Measurements from ENCODE around the gene PPP5C.
A peak's percentile ranks its signal among the peaks of the same experiment; 100 is the strongest.

Gene PPP5C

GRCh38 chr19:46351241-46352041 lies 4.6 kb downstream of the PPP5C start:
- TF ChIP-seq, protein P1, sequence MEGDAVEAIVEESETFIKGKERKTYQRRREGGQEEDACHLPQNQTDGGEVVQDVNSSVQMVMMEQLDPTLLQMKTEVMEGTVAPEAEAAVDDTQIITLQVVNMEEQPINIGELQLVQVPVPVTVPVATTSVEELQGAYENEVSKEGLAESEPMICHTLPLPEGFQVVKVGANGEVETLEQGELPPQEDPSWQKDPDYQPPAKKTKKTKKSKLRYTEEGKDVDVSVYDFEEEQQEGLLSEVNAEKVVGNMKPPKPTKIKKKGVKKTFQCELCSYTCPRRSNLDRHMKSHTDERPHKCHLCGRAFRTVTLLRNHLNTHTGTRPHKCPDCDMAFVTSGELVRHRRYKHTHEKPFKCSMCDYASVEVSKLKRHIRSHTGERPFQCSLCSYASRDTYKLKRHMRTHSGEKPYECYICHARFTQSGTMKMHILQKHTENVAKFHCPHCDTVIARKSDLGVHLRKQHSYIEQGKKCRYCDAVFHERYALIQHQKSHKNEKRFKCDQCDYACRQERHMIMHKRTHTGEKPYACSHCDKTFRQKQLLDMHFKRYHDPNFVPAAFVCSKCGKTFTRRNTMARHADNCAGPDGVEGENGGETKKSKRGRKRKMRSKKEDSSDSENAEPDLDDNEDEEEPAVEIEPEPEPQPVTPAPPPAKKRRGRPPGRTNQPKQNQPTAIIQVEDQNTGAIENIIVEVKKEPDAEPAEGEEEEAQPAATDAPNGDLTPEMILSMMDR (IDR thresholded peaks at IDR 0.05; ENCODE audit: poor library complexity, severe bottlenecking) = no peak
- peak; percentile 51 for ATAC-seq (ENCODE audit: low read depth)
- Histone ChIP-seq H3K4me1 (ENCODE audit: insufficient read depth, poor library complexity, severe bottlenecking) (peaks cover 31% of the 10 kb centered on the region), H3K9me3 (ENCODE audit: severe bottlenecking) (no peaks in the 10 kb centered on the region), H3K27ac (ENCODE audit: poor library complexity, severe bottlenecking) (peak overlapping the region; percentile 95), H3K4me3 (ENCODE audit: severe bottlenecking) (no peak overlapping the region), H3K36me3 (ENCODE audit: low read depth) (peaks cover 52% of the 10 kb centered on the region), H3K27me3 (ENCODE audit: insufficient read depth, poor library complexity, severe bottlenecking) (no peaks in the 10 kb centered on the region)
- DNase-seq (ENCODE audit: low spot score) = peak; percentile 85

DNA sequence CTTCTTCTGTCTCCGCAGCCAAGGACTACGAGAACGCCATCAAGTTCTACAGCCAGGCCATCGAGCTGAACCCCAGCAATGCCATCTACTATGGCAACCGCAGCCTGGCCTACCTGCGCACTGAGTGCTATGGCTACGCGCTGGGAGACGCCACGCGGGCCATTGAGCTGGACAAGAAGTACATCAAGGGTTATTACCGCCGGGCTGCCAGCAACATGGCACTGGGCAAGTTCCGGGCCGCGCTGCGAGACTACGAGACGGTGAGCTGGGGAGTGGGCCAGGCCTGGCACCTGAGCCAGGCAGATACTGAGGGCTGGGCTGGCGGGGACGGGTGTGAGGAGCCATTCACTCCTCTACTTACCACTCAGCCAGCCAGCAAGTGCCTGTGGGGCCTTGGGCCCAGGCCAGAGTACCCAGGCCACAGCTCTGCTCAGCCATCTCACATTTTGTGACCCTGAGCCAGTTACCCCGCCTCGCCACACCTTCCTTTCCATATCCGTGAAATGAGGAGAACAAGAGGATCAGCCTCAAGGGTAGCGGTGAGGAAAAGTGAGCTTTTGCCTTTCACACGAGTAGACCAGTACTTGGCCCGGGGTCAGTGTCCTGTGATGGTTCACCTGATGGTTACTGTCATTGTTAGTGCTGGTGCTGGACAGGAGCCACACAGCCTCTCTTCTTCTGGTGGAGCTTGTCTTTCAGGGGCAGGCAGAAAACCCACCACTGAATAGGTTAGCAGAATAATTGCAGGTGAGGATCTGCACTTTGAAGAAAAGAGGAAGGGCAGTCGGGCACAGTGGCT lies 7.0 kb downstream of the PPP5C start:
- TF ChIP-seq, protein P1 (IDR thresholded peaks at IDR 0.05; ENCODE audit: poor library complexity, severe bottlenecking) = no peak
- peaks cover 24% of the 10 kb centered on the region for H3K4me1 ChIP-seq (ENCODE audit: insufficient read depth, poor library complexity, severe bottlenecking)
- H3K4me3 ChIP-seq (ENCODE audit: severe bottlenecking) = no peak overlapping the region
- DNase-seq (ENCODE audit: low spot score) = no peak
- H3K9me3 ChIP-seq (ENCODE audit: severe bottlenecking) = no peaks in the 10 kb centered on the region
- H3K27me3 ChIP-seq (ENCODE audit: insufficient read depth, poor library complexity, severe bottlenecking) = no peaks in the 10 kb centered on the region
- no peak overlapping the region for H3K27ac ChIP-seq (ENCODE audit: poor library complexity, severe bottlenecking)
- H3K36me3 ChIP-seq (ENCODE audit: low read depth) = peaks cover 70% of the 10 kb centered on the region
- no peak for ATAC-seq (ENCODE audit: low read depth)

DNA sequence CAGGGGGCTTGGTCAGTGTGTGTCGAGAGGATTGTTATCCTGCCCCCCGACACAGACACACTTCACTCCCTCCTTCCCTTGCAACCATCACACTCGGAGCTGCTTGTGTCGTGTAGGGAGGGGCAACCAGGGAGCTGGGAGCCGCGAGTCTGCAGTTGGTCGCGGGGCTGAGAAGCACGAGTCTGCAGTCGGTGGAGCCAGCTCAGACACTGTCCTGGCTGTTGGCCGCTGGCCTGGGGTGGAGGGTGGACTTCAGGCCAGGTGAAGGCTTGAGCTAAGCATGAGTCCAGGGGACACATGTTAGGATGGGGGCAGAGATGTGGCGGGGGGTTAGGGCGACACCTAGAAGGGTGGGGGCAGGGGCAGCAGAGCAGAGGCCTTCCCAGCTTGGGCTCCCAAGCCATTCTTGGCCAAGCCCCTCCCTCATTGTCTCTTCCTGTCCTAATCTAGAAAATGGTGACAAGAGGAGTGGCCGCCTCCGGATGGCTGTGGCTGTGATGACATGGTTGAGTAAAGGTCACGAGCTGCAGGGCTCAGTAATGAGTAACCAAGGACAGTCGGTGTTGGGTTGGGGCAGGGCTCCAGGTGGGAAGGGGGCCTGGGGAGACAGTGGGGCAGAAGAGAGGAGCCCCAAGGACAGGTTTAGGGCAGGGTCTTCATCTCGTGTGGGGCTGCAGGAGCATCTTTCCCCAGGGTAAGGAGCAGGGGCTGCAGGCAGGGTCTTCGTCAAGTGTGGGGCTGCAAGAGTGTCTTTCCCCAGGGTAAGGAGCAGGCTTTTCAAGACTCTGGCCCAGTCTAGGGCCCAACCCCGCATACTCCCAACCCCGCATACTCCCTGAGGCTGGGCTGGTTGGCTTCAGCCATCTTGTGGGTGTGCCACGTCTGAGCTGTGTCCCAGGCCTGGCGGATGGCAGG lies 8.6 kb downstream of the PPP5C start:
- H3K4me1 ChIP-seq (ENCODE audit: insufficient read depth, poor library complexity, severe bottlenecking) = peaks cover 16% of the 10 kb centered on the region
- peaks cover 85% of the 10 kb centered on the region for H3K36me3 ChIP-seq (ENCODE audit: low read depth)
- TF ChIP-seq, protein P1 (IDR thresholded peaks at IDR 0.05; ENCODE audit: poor library complexity, severe bottlenecking) = no peak
- DNase-seq (ENCODE audit: low spot score) (no peak), ATAC-seq (ENCODE audit: low read depth) (no peak)
- no peak overlapping the region for H3K4me3 ChIP-seq (ENCODE audit: severe bottlenecking)
- H3K27ac ChIP-seq (ENCODE audit: poor library complexity, severe bottlenecking) = no peak overlapping the region
- H3K27me3 ChIP-seq (ENCODE audit: insufficient read depth, poor library complexity, severe bottlenecking) = no peaks in the 10 kb centered on the region
- H3K9me3 ChIP-seq (ENCODE audit: severe bottlenecking) = no peaks in the 10 kb centered on the region

DNA sequence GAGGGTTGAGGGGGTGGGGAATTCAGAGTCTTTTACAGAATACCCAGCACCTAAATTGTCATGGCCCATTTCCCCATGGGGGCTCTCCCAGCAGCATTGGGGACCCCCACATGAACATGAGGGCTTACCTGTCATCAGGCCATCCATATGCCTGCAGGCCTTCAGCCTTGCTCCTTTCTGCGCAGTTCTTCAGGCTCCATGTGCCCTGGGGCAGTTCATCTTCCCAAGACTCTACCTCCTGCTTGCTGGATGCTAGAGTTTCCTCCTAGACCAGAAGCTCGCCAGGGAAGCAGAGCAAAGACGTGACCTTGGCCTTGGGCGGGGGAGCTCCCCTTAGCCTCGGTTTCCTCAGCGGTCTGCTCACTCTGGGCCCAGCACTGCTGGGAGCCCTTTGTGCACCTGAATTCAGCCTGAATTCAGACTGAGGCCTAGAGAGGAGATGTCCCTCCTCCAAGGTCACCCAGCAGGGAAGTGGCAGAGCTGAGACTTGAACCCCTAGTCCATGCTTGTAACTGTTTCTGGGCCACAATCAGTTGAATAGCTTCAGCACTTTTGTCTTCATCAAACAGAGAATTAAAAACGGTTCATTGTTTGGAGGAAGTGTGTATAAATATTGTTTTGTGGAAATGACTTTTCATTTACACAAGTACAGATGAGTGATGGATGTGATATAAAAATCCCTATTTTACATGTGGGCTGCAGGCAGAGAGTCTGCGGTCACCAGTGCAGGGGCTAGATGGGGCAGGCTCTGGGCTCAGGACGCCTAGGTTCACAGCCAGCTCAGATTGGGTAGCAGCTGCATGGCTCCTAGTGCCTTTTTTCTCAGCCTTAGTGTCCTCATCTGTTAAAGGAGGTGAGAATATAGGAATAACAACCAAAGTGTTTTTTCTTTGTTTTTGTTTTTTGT lies 9.5 kb downstream of the PPP5C start:
- no peaks in the 10 kb centered on the region for H3K9me3 ChIP-seq (ENCODE audit: severe bottlenecking)
- no peak overlapping the region for H3K4me3 ChIP-seq (ENCODE audit: severe bottlenecking)
- TF ChIP-seq, protein P1 (IDR thresholded peaks at IDR 0.05; ENCODE audit: poor library complexity, severe bottlenecking) = no peak
- no peak for ATAC-seq (ENCODE audit: low read depth)
- H3K27ac ChIP-seq (ENCODE audit: poor library complexity, severe bottlenecking) = no peak overlapping the region
- H3K36me3 ChIP-seq (ENCODE audit: low read depth) = peaks cover 86% of the 10 kb centered on the region
- no peaks in the 10 kb centered on the region for H3K27me3 ChIP-seq (ENCODE audit: insufficient read depth, poor library complexity, severe bottlenecking)
- no peak for DNase-seq (ENCODE audit: low spot score)
- peaks cover 7% of the 10 kb centered on the region for H3K4me1 ChIP-seq (ENCODE audit: insufficient read depth, poor library complexity, severe bottlenecking)
